Measurements from ENCODE around the gene SUGCT.

SUGCT gene

DNA sequence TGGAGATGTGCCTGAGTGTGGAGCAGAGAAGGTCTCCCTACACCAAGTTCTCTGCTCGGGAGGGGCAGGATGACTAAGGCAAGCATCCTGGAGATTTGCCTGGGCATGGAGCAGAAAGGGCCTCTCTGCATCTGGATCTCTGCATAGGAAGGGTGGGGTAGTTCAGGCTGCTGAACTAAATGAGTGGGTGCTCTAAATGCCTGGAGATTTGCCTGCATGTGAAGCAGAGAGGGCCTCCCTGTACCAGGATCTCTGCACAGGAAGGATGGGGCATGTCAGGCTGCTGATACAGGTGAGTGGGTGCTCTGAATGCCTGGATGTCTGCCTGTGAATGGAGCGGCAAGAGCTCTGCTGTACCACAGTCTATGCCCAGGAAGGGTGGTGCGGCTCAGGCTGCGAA is 680.7 kb downstream of the SUGCT start:
- Histone ChIP-seq H3K27me3 (ENCODE audit: insufficient read depth, low read length, poor library complexity) (no peaks in the 10 kb centered on the region), H3K4me2 (ENCODE audit: insufficient read depth, low read length) (no peak overlapping the region), H3K79me2 (ENCODE audit: insufficient read depth, low read length) (no peaks in the 10 kb centered on the region), H3K27ac (ENCODE audit: low read length) (no peak overlapping the region), H3K9me3 (ENCODE audit: insufficient read depth, low read length, severe bottlenecking) (no peaks in the 10 kb centered on the region), H3K9ac (ENCODE audit: low read depth, low read length) (no peak overlapping the region), H3K36me3 (ENCODE audit: insufficient read depth, low read length) (no peaks in the 10 kb centered on the region), H4K20me1 (ENCODE audit: insufficient read depth, low read length) (no peaks in the 10 kb centered on the region), H2AFZ (ENCODE audit: low read depth, low read length) (no peak overlapping the region), H3K4me3 (ENCODE audit: low read depth in 1 of 2, low read length in 2 of 2) (no peak overlapping the region), H3K4me1 (ENCODE audit: insufficient read depth, low read length) (no peaks in the 10 kb centered on the region)
- DNase-seq (no peak), ATAC-seq (ENCODE audit: insufficient read depth, low read depth) (no peak)
- TF ChIP-seq, protein P1, sequence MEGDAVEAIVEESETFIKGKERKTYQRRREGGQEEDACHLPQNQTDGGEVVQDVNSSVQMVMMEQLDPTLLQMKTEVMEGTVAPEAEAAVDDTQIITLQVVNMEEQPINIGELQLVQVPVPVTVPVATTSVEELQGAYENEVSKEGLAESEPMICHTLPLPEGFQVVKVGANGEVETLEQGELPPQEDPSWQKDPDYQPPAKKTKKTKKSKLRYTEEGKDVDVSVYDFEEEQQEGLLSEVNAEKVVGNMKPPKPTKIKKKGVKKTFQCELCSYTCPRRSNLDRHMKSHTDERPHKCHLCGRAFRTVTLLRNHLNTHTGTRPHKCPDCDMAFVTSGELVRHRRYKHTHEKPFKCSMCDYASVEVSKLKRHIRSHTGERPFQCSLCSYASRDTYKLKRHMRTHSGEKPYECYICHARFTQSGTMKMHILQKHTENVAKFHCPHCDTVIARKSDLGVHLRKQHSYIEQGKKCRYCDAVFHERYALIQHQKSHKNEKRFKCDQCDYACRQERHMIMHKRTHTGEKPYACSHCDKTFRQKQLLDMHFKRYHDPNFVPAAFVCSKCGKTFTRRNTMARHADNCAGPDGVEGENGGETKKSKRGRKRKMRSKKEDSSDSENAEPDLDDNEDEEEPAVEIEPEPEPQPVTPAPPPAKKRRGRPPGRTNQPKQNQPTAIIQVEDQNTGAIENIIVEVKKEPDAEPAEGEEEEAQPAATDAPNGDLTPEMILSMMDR (IDR thresholded peaks at IDR 0.05; ENCODE audit: borderline replicate concordance, extremely low read depth, low read length, poor library complexity, severe bottlenecking): no peak
- no peak for TF ChIP-seq EZH2 (IDR thresholded peaks at IDR 0.05; ENCODE audit: borderline replicate concordance, low read depth, low read length, severe bottlenecking)

- Histone ChIP-seq H3K36me3 (ENCODE audit: insufficient read depth, low read length) (no peaks in the 10 kb centered on the region), H2AFZ (ENCODE audit: low read depth, low read length) (no peak overlapping the region), H3K79me2 (ENCODE audit: insufficient read depth, low read length) (no peaks in the 10 kb centered on the region), H3K27me3 (ENCODE audit: insufficient read depth, low read length, poor library complexity) (no peaks in the 10 kb centered on the region), H3K4me2 (ENCODE audit: insufficient read depth, low read length) (no peak overlapping the region), H4K20me1 (ENCODE audit: insufficient read depth, low read length) (no peaks in the 10 kb centered on the region), H3K9ac (ENCODE audit: low read depth, low read length) (no peak overlapping the region), H3K27ac (ENCODE audit: low read length) (no peak overlapping the region), H3K4me1 (ENCODE audit: insufficient read depth, low read length) (no peaks in the 10 kb centered on the region), H3K9me3 (ENCODE audit: insufficient read depth, low read length, severe bottlenecking) (no peaks in the 10 kb centered on the region), H3K4me3 (ENCODE audit: low read depth in 1 of 2, low read length in 2 of 2) (no peak overlapping the region)
- DNase-seq: no peak
- TF ChIP-seq EZH2 (IDR thresholded peaks at IDR 0.05; ENCODE audit: borderline replicate concordance, low read depth, low read length, severe bottlenecking): no peak
- TF ChIP-seq, protein P1 (IDR thresholded peaks at IDR 0.05; ENCODE audit: borderline replicate concordance, extremely low read depth, low read length, poor library complexity, severe bottlenecking): no peak
- no peak for ATAC-seq (ENCODE audit: insufficient read depth, low read depth)
These were observed 688.1 kb downstream of the SUGCT start for GRCh38 chr7:40822861-40823260.

- TF ChIP-seq, protein P1 (IDR thresholded peaks at IDR 0.05; ENCODE audit: borderline replicate concordance, extremely low read depth, low read length, poor library complexity, severe bottlenecking): no peak
- Histone ChIP-seq H3K9me3 (ENCODE audit: insufficient read depth, low read length, severe bottlenecking) (no peaks in the 10 kb centered on the region), H3K4me2 (ENCODE audit: insufficient read depth, low read length) (no peak overlapping the region), H3K36me3 (ENCODE audit: insufficient read depth, low read length) (no peaks in the 10 kb centered on the region), H3K27me3 (ENCODE audit: insufficient read depth, low read length, poor library complexity) (no peaks in the 10 kb centered on the region), H3K4me3 (ENCODE audit: low read depth in 1 of 2, low read length in 2 of 2) (no peak overlapping the region), H4K20me1 (ENCODE audit: insufficient read depth, low read length) (no peaks in the 10 kb centered on the region), H3K9ac (ENCODE audit: low read depth, low read length) (no peak overlapping the region), H3K27ac (ENCODE audit: low read length) (no peak overlapping the region), H2AFZ (ENCODE audit: low read depth, low read length) (no peak overlapping the region), H3K4me1 (ENCODE audit: insufficient read depth, low read length) (no peaks in the 10 kb centered on the region), H3K79me2 (ENCODE audit: insufficient read depth, low read length) (no peaks in the 10 kb centered on the region)
- ATAC-seq (ENCODE audit: insufficient read depth, low read depth): no peak
- no peak for DNase-seq
These were observed 689.7 kb downstream of the SUGCT start for GRCh38 chr7:40824461-40824860.

All from DND-41 (cell line).